GM04503 (cell line): Measurements from ENCODE around the gene WNT4.
"Not testable (repeated sequence)": the region's sequence is repeated elsewhere in the genome, so short reads cannot be mapped to it uniquely, and the experiment has no call there.

Source experiments
- DNase-seq: peaks from one replicate; pipeline ENCODE4 v3.0.0-alpha.2; 2012; ENCODE audit warnings: low read depth

The WNT4 gene

DNA sequence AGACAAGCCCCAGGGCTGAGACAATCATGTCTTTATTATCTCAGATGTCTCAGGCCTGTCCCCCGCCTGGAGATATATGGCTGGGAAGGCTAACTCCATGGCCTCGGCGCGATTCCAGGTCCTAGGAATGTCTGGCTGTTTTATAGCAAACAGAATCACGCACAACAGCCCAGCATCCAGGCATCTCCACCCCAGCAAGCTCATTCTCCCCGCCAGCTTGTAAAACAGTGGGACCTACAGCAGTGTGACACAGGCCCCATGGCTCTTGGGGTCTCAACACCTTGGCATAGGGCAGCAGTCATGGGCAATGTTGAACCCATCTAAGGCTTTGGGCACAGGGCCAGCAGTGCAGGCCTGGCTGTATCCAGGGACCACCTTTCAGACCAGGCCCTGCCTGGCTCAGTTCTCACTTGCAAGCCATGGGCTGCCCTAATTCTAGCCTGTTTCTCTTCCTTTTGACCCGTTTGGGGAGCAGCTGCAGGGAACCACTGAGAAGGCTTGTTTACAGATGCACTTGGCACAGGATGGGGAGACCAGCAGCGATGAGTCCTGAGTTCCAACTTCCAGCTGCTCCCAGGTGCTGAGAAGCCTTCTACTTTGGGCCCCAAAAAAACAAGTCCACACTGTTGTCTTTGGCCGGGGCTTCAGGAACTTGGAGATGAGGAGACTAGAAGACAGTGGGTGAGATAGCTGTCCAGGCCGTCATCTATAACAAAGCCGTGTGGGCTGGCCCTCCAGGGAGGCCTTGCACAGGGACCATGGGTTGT lies 34.4 kb downstream of the WNT4 start:
- peak; percentile 12 for DNase-seq

- no peak for DNase-seq
Observed at GRCh38 chr1:22107126-22107525, 35.8 kb downstream of the WNT4 start.

GRCh38 chr1:22105611-22106207 lies 37.2 kb downstream of the WNT4 start:
- DNase-seq, result no peak

DNA sequence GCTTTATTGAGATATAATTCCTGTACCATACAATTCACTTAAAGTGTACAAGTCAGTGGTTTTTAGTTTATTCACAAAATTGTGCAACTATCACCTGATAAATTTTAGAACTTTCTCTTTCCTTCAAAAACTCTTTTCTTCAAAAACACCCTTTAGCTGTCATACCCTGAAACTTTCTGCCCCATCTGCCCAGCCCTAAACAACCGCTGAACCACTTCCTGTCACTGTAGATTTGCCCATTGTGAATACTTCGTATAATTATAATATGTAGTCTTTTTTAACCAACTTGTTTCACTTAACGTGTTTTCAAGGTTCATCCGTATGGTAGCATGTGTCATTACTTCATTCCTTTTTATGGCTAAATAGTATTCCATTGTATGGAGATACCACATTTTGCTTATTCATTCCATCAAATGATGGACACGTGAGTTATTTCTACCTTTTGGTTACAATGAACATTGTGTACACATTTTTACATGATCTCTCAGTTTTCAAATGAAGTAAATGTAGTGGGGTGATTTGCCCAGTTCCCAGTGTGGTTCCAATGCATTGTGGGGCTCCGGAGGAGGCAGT lies 37.9 kb downstream of the WNT4 start:
- DNase-seq, result no peak

DNA sequence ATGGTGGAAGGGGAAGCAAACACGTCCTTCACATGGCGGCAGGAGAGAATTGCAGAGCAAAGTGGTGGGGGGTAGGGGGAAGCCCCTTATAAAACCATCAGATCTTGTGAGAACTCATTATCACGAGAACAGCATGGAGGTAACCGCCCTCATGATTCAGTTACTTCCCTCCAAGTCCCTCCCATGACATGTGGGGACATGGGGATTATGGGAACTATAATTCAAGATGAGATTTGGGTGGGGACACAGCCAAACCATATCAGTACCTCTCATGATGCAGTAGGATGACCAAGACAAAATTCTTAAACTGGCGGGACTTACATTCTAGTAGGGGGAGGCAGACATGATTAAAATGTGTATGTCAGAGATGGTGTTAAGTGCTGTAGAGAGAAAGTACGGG lies 38.8 kb downstream of the WNT4 start:
- no peak for DNase-seq

DNA sequence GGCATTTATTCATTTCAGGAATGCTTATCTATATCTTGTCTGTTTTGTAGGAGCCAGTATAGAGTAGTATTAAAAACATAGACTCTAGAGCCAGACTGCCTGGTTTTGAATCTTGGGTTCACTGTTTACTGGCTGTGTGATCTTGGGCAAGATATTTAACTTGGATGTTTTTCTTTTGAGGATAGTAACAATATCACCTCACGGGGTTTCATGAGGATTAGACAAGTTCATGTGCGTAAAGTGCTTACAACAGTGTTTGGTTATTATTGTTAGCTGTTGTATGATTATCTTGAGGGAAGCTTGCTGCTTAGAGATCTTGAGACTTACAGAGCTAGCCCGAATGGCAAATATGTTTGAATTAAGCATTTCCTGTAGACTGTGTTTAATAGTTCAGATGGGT lies 40.2 kb downstream of the WNT4 start:
- no peak for DNase-seq

DNA sequence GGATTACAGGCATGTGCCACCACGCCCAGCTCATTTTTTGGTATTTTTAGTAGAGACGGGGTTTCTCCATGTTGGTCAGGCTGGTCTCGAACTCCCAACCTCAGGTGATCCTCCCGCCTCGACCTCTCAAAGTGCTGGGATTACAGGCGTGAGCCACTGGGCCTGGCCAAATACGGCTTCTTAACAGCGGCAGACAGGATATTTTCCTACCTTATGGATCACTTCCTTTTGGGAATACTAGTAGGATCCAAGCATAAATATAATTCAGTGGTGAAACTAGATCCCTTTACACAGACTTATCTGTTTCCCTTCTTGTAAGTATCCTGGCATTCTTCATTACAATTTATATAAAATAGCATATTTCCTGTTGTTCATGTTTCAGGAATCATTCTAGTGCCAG lies 40.9 kb downstream of the WNT4 start:
- no peak for DNase-seq

DNA sequence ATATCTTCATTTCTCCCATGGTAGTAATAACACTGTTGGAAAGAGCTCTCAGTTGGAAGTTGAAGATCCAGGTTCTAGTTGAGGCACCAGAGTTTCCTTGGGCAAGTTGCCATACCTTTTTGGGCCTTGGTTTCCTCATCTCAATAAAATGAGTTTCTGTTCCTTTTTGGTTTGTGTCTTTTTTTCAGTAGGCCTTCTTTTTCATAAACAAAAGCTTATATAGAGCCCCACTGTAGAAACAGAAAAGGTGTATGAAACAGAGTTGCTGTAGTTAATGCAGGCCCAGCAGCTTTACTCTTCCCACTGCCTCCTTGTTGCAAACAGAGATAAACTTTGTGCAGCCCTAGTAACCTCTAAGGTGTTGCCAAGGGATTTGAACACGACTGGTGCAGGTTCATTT lies 41.7 kb downstream of the WNT4 start:
- DNase-seq, result no peak

DNA sequence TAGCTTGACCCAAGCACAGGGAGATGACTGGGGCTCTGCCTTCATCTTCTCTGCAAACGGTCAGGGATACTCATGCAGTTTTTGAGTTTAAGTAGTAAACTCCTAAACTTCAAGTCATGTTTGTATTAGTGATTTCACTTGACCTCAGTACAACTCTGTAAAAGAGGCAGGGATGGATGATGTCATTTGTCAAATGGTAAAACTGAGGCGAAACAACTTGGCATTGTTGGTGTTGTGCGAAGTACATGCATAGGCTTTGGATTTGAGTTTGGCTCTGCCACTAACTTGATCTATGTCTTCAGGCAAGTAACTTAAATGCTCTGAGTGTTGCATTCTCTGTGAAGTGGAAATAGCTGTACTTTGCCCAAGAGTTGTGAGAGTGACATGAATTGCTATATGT lies 42.7 kb downstream of the WNT4 start:
- DNase-seq, result no peak

DNA sequence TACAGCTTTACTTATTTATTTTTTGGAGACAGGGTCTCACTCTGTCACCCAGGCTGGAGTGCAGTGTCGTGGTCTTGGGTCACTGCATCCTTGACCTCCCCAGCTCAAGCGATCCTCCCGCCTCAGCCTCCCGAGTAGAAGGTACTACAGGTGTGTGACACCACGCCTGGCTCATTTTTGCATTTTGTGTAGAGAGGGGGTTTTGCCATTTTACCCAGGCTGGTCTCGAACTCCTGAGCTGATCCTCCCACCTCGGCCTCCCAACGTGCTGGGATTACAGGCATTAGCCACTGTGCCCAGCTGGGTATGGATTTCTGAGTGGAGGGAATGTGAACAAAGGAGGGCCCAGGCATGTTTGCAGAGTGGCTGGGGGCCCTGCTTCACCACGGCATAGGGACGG lies 44.1 kb downstream of the WNT4 start:
- no peak for DNase-seq

DNA sequence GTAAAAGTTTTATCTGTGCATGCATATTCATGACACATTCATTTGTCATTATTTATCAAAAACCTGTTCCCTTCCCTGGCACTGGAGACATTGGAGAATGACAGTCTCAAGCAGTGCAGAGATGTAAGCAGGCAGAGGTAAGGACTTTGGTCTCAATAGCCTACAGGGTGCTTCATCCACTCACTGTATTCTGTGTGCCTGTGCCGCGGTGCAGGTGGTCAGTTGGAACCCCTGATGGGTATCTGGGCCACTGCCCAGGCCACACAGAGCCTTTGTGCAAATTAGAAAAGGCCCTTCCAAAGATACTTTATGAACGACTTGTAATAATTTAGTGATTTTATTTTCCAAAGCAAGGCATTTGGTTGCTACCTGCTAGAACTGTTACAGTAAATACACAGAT lies 46.4 kb downstream of the WNT4 start:
- DNase-seq, result no peak

DNA sequence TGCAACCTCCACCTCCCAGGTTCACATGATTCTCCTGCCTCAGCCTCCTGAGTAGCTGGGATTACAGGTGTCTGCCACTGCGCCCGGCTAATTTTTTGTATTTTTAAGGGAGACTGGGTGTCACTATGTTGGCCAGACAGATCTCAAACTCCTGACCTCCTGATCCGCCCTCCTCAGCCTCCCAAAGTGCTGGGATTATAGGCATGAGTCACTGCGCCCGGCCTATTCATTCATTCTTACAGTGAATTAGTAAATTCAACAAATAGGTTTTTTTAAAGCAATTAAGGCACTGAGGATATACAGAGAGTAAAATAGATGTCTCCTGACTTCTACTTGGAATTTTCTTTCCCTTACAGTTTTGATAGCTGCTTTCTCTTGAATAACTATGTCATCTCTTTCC lies 46.9 kb downstream of the WNT4 start:
- DNase-seq, result no peak

- DNase-seq, result no peak
Observed at GRCh38 chr1:22093513-22093912, 49.4 kb downstream of the WNT4 start.

DNA sequence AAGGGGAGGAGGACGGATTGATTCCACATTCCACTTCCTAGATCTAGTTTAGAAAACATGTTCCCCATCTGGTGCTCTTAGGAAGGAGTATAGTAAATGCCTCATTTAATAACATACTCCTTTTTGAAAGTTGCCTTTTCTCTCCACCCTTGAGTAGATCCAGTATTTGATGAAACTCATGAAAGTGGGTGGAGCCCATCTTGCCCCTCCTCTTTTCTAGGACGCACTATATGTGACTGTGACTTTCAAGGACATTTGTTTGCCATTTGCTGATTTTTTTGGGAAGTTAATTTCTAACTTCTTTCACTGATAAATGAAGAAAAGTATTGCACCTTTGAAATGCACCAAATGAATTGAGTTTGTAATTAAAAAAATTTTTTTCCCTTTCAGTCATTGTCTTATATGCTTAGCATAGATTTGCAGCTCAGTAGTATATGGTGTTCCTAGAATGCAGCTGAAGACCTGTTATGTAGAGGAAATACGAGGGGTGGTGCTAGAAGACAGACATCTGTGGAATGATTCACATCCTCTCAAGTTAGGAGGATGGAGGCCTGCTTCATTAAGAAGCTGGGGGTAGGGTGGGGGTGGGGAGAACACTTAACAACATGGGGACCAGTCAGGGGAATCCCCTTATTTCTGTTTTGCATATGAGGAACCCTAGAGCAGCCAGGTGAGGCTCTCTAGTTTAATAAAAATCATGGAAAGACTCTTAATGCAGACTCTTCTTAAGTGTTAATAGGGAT lies 50.7 kb downstream of the WNT4 start:
- not testable (repeated sequence) for DNase-seq

GRCh38 chr1:22090867-22091266 lies 52.0 kb downstream of the WNT4 start:
- DNase-seq, result no peak

DNA sequence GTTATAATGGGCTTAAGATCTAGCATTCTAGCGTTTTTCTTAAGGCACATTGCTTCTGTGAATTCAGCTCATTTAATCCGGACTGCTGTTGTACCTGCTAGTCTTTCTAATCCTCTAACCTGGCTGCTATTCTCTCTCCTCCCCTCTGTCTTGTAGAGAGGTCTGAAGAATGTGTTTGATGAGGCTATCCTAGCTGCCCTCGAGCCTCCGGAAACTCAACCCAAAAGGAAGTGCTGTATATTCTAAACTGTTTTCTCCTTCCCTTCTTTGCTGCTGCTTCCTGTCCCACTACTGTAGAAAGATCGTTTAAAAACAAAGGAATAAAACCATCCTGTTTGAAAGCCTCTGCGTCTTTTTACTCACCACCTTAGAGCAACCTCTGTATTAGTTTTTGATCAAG lies 53.1 kb downstream of the WNT4 start:
- no peak for DNase-seq

DNA sequence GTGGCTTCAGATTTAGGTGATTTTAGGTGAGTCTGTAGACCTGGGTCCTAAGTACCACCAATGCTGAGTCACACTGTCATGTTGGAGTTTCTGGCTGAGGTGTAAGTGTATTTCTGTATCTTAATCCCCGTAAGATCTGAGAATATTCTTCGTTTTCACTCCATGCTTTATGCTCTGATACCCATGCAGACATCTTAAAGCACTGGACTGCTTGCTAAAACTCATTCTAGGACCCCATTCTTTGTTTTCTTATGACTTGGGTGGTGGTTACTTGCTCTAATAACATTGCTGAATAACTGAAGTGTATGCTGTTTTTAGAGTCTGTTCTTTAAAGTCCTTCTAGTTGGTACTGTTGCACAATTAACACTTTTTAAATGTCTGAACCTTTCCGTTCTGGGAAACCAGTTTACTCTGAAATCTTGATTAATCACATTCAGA lies 53.7 kb downstream of the WNT4 start:
- DNase-seq, result no peak

DNA sequence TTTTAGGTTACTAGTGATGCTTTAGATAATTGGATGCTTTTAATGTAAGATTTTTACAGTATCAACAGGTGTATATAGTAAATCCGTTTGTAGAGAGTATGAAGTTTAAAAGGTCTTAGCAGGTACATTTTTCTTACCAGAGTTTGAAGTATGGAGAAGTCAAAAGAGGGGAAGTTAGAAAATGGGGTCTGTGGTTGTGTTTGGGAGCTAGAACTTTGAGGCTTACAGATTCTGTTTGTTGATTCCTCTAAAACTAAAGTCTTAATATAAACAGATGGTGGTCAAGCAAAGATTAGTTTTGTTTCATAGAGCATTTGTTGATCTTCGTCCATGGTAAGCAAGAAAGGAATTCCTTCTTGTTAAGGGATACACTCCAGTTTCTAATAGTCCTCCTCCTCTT lies 54.6 kb downstream of the WNT4 start:
- DNase-seq, result no peak

DNA sequence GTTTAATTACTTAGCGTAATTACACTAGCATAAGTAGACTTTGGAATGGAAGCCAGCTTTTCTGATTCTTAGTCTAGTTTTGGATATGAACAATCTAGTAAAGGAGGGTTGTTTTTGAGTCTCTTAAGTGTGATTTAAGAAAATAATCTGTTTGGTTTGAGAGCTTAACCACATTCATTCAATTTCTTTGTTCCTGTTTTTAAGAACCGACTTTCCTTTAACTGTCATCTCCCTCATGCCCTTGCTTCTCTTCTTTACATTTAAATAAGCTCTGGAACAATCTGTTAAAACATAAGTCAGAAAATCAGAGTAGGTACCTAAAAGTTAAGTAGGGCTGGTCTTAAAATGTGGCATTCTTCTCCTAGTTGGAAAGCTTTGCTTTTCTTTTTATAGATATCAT lies 62.7 kb downstream of the WNT4 start:
- no peak for DNase-seq

DNA sequence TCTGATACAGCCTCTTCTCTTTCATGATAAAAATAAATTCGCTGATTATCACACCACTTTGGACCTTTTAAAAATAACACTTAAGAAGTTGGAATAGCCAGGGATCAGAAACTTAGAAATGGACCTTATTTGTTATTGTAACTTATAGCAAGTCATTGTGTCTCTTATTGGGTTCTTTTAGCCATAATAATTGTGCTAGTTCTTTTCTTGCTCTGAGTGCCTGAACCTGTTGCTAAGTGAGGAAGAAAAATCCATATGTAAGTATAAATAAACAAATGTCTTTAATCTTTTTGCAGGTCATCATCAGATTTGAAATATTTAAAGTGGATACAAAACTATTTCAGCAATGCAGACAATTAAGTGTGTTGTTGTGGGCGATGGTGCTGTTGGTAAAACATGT lies 64.8 kb downstream of the WNT4 start:
- no peak for DNase-seq

GRCh38 chr1:22077728-22078127 lies 65.2 kb downstream of the WNT4 start:
- no peak for DNase-seq

DNA sequence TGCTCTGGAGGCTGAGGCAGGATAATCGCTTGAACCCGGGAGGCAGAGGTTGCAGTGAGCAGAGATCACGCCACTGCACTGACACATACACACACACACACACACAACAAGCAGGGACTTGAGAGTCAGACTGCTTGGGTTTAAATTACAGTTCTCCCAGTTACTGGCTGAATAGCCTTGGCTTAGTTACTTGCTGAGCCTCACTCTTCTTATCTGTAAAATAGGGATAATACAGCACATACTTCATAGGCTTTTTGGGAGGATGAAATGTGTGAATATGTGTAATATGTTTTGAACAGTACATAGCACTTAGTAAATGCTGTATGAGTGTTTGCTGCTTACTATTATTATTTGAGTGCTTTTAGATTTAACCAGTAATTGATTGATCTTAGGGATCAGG lies 66.6 kb downstream of the WNT4 start:
- no peak for DNase-seq

- no peak for DNase-seq
Observed at GRCh38 chr1:22075718-22076117, 67.2 kb downstream of the WNT4 start.
